ENCODE measurements around the gene AKT3. TPM values are rescaled to one million over a fixed set of nuclear protein-coding genes. Genes with fewer than 3 reads are reported as not detected.

The AKT3 gene
- polyA plus RNA-seq, 2 of the 4 experiments (the other 2 are of a cell fraction), result 18.4 to 43.5 TPM

GRCh38 chr1:243848165-243848857 is 1.7 kb downstream of the AKT3 start:
- H3K9me3 ChIP-seq, result no peaks in the 10 kb centered on the region
- DNase-seq (ENCODE audit: low read depth in 1 of 2, low spot score in 1 of 2) (no peak), ATAC-seq (no peak), FAIRE-seq (no peak)
- peak overlapping the region; percentile 76 for H3K4me2 ChIP-seq
- CTCF ChIA-PET, result interaction anchor here (0.8 to 1.0 kb wide), 2 partner anchors 28 to 451 kb away, joined by 3 read pairs; no protein-coding TSS in a partner anchor
- TF ChIP-seq POLR2AphosphoS2 (conservative IDR thresholded peaks at IDR 0.05; ENCODE audit: low read length), result no peak
- TF ChIP-seq FOSB (CRISPR knock-in tag; IDR thresholded peaks at IDR 0.05), result no peak
- TF ChIP-seq, protein P1, sequence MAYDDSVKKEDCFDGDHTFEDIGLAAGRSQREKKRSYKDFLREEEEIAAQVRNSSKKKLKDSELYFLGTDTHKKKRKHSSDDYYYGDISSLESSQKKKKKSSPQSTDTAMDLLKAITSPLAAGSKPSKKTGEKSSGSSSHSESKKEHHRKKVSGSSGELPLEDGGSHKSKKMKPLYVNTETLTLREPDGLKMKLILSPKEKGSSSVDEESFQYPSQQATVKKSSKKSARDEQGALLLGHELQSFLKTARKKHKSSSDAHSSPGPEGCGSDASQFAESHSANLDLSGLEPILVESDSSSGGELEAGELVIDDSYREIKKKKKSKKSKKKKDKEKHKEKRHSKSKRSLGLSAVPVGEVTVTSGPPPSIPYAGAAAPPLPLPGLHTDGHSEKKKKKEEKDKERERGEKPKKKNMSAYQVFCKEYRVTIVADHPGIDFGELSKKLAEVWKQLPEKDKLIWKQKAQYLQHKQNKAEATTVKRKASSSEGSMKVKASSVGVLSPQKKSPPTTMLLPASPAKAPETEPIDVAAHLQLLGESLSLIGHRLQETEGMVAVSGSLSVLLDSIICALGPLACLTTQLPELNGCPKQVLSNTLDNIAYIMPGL (CRISPR knock-in tag; IDR thresholded peaks at IDR 0.05; ENCODE audit: borderline replicate concordance), result no peak
- no peak for TF ChIP-seq TFCP2L1 (CRISPR knock-in tag; IDR thresholded peaks at IDR 0.05)
- TF ChIP-seq HES2 (IDR thresholded peaks at IDR 0.05), result no peak
- TF ChIP-seq JUNB (IDR thresholded peaks at IDR 0.05), result no peak
- TF ChIP-seq NPAS2 (CRISPR knock-in tag; IDR thresholded peaks at IDR 0.05; ENCODE audit: borderline replicate concordance), result no peak
- no peak for TF ChIP-seq RFX5 (IDR thresholded peaks at IDR 0.05)
- no peak for TF ChIP-seq GATA3 (IDR thresholded peaks at IDR 0.05; ENCODE audit: borderline replicate concordance)
- TF ChIP-seq HDAC2 (IDR thresholded peaks at IDR 0.05), result no peak
- TF ChIP-seq HOXA7 (CRISPR knock-in tag; IDR thresholded peaks at IDR 0.05), result no peak
- TF ChIP-seq EHF (CRISPR knock-in tag; IDR thresholded peaks at IDR 0.05), result no peak
- TF ChIP-seq ZC3H11A (IDR thresholded peaks at IDR 0.05), result no peak
- no peak for TF ChIP-seq FOSL2 (IDR thresholded peaks at IDR 0.05)
- no peak; the same call in 1 of the 2 replicates for TF ChIP-seq FOSL2 (CRISPR knock-in tag; IDR thresholded peaks at IDR 0.05)
- TF ChIP-seq CHD2 (IDR thresholded peaks at IDR 0.05; ENCODE audit: low read length, partially characterized antibody), result no peak
- no peak for TF ChIP-seq EP300 (IDR thresholded peaks at IDR 0.05)
- peak overlapping the region; percentile 94 to 99 for H3K27ac ChIP-seq
- H3K4me1 ChIP-seq, result peaks cover 40% of the 10 kb centered on the region
- 53% methylated on average over 5 of the region's 5 CpGs for WGBS (ENCODE audit: missing lambda C conversion rate)
- H3K4me3 ChIP-seq, result peak overlapping the region; percentile 75
- POLR2A ChIA-PET, result interaction anchor here (1.0 kb wide), 1 partner anchor 200 kb away, joined by 3 read pairs; no protein-coding TSS in a partner anchor

DNA sequence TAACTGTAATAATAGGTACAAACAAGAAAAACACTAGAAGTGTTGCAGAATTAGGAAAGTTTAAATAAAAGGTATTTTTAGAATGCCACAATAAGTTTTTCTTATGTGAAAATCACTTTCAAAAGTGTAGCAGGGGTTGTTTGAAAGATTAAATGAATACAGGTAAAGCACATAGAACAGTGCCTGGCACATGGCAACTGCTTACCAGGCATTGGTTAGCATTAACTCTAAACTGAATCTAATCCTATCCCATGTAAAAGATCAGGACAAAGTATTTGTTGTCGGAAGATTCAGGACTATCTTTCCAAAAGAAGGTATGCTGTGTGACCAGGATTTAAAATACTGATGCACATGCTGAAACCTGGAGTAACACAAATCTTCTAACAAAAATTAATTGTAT is 3.3 kb downstream of the AKT3 start:
- POLR2A ChIA-PET, result no interaction called here
- peak overlapping the region; percentile 76; the same call in 1 of the 3 replicates for H3K4me2 ChIP-seq
- ATAC-seq (no peak), DNase-seq (ENCODE audit: low read depth in 1 of 2, low spot score in 1 of 2) (no peak), FAIRE-seq (no peak)
- no peaks in the 10 kb centered on the region for H3K9me3 ChIP-seq
- TF ChIP-seq RFX5 (IDR thresholded peaks at IDR 0.05) (peak; percentile 64; the same call in 1 of the 2 replicates), REST (IDR thresholded peaks at IDR 0.05) (no peak)
- H3K27ac ChIP-seq, result no peak overlapping the region
- no peak overlapping the region for H3K4me3 ChIP-seq
- peaks cover 48% of the 10 kb centered on the region for H3K4me1 ChIP-seq
- 90% methylated on average over 1 of the region's 1 CpG for WGBS (ENCODE audit: missing lambda C conversion rate)
- CTCF ChIA-PET, result no interaction called here

- ChIA-PET CTCF (no interaction called here), POLR2A (no interaction called here)
- no peaks in the 10 kb centered on the region for H3K9me3 ChIP-seq
- ATAC-seq, result no peak
- no peak overlapping the region for H3K4me3 ChIP-seq
- TF ChIP-seq FOXS1 (CRISPR knock-in tag; IDR thresholded peaks at IDR 0.05), result no peak
- no peak for TF ChIP-seq NFE2L2 (conservative IDR thresholded peaks at IDR 0.05; ENCODE audit: low read length)
- TF ChIP-seq ESRRA (IDR thresholded peaks at IDR 0.05; ENCODE audit: borderline replicate concordance, low read length), result no peak
- no peak for TF ChIP-seq JUNB (IDR thresholded peaks at IDR 0.05)
- TF ChIP-seq SMC3 (IDR thresholded peaks at IDR 0.05), result no peak
- no peak overlapping the region for H3K4me2 ChIP-seq
- H3K4me1 ChIP-seq, result peaks cover 53% of the 10 kb centered on the region
- DNase-seq (ENCODE audit: low read depth in 1 of 2, low spot score in 1 of 2), result no peak
- FAIRE-seq, result no peak
- 95% methylated on average over 2 of the region's 2 CpGs for WGBS (ENCODE audit: missing lambda C conversion rate)
- no peak overlapping the region for H3K27ac ChIP-seq
These were observed 4.2 kb downstream of the AKT3 start for GRCh38 chr1:243845888-243846287.

Measured in A549 (cell line).